HG03025 (cell line): Measurements from ENCODE around the gene CCL5.

Experiments used
- ATAC-seq: cut with Tn5 transposase; IDR thresholded peaks from one replicate; pipeline ENCODE4 v1.9.1; 2021; ENCODE audit warnings: mild to moderate bottlenecking, moderate library complexity; ENCODE audit not compliant: unreplicated experiment, low FRiP score

The CCL5 gene

DNA sequence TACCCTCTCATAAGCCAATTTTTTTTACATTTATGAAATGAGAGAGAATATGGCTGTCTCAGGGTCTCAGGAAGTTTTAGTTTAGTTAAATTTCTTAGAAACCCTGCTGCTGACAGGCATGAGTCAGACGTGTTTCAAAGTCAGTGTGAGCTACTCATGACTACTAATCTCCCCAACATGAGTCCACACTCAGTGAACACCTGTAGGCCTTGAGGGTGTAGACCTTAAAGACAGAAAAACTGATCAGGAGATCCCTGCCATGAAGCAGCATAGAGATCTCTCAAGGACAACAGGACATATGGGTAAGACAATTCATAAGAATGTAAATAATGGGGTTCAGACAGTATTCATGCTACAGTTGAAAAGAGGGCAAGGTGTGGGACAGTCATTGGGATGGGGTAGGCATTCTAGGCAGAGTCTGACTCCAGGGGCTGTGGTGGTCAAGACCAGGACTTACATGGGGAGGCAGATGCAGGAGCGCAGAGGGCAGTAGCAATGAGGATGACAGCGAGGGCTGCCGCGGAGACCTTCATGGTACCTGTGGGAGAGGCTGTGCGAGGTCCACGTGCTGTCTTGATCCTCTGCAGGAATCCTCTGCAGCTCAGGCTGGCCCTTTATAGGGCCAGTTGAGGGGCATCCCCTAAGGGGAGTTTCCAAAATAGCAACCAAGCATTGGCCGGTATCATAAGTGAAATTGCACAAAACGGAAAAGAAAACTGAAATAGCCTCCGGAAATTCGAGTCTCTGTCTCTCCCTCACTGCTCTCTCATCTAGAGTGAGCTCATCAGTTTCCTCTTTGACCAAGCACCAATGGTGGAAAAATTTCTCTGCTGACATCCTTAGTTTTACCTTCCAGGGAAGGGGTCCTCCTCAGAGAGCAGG, at the start of gene CCL5:
Gene CCL5, minus strand, starts transcription at position 588 of the 882 bp plus-strand sequence.
- peak; percentile 82 for ATAC-seq

DNA sequence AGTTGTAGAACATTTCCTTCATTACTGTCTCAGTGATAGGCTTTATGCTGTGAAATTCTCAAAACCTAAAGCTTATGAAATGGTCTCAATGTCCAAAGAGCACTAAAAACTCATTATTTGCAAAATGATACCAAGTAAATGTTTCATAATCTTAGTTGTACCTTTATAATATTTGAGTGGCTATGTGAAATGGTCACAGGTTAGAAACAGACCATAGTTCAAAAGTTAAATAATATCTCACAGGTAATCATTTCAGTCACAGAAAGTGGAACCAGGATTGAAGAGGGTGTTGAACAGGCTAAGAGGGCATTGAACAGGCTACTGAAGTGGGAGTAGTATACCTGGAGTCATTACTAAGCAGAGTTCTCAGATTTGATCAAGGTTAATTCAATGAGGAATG, 47.6 kb upstream of the CCL5 start:
- ATAC-seq: no peak

DNA sequence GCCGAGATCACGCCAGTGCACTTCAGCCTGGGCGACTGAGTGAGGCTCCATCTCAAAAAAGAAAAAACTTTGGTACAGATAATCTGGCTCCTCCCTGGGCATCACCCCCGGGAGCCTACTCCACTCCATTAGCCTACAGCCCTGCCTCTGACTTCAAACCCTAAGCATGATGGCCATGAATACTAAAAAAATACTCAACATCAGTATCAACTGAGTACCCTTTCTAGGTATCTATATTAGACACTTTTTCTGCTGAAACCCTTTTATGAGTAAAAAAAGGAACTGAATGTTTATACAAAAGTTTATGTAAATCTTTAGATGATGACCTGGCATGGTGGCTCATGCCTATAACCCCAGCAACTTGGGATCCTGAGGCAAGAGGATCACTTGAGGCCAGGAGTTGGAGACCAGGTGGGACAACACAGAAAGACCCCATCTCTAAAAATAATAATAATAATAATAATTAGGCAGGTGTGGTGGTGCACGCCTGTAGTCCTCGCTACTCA, 43.5 kb upstream of the CCL5 start:
- ATAC-seq: no peak

DNA sequence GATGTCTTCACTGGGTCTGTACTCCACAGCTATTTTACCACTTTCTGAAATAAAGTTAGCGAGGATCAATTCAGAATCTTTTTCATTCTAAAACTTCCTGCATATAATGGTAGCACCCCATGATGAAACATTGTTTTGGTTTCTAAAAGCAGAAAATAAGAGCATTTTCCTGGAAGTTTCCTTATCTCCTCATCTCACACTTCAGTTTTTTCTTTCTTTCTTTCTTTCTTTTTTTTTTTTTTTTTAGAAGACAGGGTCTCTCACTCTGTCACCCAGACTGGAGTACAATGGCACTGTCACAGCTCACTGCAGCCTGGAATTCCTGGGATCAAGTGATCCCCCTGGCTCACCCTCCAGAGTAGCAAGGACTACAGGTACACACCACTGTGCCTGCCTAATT, 40.1 kb upstream of the CCL5 start:
- no peak for ATAC-seq

DNA sequence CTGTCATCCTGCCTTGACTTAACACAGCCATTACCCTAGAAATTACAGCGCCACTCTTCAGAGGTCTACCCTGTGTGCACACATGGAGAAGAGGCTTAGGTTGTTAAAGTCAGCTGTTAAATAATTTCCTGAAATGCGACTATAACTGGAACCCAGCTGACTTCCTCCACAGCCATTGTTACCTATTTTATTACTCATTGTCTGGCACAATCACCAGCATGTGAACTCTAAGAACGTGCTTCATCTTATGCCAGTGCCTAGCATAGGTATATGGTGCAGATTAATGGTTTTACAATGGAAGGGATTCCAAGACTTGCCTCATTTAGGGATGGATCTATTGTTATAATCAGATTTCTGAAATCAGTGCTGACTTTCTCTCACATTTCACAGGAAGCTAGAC, 38.5 kb upstream of the CCL5 start:
- ATAC-seq: no peak

DNA sequence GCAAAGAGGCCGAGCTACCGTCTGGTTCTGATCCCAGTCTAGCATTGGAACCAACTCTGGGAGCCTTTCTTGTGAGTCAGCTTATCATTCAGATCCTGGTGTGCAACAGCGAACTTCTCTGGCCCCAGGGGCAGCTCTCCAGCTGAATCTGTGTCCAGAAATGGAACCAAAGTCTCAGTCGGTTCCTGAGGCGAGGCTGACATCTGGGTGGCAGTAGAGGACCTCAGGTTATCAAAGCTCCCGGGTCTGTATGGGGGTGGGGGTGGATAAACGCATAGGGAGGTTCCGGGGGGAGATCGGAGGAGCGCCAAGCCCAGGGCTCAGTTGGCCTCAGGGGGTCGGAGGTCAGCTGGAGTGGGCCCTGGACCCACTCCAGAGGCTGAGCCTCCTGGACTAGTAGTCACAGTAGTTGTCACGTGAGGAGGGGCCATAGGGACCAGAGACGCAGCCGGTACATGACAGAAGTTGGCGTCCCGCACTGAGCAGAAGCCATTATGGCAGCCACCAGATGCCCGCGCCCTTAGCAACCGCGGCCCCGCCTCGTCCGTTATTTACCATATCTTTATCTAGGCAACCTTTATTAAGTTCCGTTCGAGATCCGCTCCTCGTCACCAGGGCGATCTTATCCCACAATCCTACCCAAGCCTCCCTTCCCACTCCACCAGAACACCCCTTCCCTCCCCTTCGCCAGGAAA, 37.5 kb upstream of the CCL5 start:
- no peak for ATAC-seq

DNA sequence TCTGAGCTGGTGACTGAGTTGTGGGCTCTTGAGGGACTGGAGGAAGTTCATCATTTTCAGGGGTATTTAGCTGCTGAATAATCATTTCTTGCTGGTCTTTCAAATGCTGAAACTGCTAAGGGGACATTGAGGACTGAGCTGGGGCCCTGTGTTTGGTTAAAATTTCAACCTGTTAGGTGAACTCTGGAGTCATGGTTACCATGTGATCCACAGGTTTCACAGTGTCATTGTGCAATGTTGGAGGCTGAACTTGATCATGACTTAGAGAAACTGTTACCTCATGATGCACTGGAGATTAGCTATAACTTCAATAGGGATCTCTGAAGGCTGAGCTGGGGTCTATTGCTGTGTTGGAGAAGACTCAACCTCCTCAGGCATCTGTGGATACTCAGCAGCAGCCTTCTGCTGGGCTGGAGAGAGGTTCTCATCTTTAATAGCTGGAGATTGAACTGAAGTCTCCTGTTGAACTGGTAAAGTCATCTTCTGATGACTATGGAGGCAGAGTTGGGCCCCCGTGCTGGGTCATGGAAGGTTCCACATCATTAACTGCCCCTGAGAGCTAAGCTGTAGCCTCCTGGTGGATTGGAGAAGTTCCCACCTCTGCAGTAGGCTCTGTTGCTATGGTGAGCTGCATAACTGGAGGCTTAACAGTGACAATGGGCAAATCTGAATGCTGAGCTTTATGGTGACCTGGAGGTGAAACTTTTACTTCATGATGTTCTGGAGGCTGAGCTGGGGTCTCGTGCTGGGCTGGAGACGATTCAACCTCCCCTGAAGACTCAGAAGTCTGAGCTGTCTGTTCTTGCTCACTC, 35.2 kb upstream of the CCL5 start:
- ATAC-seq: no peak

DNA sequence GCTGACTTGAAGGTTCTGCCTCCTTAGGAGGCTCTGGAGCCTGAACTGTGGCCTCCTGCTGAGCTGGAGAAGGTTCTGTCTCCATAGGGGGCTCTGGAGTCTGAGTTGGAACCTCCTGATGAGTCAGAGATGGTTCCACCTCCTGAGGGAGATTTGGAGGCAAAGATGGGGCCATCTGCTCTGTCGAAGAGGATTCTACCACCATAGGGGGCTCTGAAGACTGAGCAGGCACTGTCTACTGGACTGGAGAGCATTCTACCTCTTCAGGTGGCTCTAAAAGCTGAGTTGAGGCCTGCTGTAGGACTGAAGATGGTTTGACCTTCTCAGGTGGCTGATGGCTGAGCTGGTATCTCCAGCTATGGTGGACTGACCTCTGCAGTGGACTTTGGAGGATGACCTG, 34.2 kb upstream of the CCL5 start:
- no peak for ATAC-seq

DNA sequence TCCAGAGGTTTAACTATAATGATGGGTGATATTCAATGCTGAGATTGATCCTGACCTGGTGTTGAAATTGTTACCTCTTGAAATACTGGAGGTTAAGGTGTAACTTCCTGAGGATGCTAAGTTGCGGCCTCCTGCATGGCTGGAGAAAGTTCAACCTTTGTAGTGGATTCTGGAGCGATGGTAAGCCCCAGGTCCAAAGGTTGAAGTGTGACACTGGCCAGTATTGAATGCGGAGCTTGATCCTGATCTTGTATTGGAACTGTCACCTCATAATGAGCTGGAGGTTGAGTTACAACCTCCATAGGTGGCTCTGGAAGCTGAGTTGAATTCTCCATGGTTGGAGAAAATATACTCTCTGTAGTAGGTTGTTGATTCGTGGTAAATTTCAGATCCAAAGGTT, 33.4 kb upstream of the CCL5 start:
- no peak for ATAC-seq

DNA sequence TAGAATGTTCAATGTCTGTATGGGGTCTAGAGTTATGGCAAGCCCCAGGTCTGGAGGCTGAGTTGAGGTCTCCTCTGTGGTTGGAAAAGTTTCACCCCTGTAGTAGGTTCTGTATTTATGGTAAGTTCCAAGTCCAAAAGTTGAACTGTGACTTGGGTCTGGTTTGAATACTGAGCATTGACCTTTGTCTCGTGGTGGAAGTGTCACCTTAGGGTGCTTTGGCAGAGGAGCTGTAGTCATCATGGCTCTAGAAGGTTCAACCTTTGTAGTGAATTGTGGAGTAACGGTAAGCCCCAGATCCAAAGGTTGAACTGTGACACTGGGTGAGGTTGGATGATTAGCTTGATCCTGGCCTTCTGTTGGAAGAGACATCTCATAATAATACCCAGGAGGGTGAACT, 32.8 kb upstream of the CCL5 start:
- no peak for ATAC-seq

DNA sequence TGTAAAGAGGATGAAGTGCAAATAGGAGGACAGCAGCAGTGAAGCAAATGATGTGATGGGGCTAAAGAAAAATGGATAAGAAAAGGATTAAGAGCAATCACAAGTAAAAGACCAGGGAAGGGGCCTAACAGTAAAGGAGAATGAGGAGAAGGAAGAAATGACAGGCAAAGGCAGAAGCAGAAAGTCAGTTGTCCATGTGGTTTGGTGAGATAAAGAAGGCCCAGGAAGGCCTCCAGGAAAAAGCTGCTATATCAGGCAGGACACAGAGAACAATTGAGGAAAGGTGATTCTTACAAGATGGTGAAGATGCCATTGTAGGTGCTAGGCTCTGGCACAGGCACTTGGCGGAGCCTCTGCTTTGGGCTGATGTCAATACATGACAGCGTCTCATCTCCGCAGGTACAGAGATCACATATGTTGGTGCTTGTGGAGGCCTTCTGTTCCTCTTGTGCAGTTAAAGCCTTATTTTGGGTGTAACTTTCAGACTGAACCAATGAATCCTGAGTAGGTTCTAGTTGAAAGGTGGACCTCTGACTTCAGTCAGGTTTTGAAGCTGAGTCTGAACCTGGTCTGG, 32.3 kb upstream of the CCL5 start:
- no peak for ATAC-seq

DNA sequence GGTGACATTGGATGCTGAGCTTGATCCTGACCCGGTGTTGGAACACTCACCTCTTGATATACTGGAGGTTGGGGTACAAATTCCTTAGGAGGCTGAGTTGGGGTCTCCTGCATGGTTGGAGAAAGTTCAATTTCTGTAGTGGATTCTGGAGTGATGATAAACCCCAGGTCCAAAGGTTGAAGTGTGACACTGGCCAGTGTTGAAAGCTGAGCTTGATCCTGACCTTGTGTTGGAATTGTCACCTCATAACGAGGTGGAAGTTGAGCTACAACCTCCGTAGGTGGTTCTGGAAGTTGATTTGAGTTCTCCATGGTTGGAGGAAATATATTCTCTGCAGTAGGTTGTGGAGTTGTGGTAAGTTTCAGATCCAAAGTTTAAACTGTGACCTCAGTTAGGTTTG, 29.2 kb upstream of the CCL5 start:
- ATAC-seq: no peak

DNA sequence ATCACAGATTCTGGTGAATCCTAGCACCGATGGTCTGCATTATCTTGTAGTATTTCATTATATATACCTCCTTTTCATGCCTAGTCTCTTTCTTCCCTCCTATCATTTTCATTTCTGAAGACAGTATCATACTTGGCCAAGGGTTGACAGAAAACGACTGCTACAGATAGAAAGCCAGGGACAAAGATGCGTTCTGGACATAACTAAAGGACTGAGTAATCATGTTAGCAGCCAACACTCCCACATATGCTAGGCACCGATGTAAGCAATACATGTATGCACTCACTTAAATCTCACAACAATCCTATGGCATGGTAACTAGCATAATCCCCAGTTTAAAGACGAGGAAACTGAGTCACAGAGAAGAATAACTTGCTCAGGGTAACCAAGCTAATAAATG, 27.5 kb upstream of the CCL5 start:
- no peak for ATAC-seq

DNA sequence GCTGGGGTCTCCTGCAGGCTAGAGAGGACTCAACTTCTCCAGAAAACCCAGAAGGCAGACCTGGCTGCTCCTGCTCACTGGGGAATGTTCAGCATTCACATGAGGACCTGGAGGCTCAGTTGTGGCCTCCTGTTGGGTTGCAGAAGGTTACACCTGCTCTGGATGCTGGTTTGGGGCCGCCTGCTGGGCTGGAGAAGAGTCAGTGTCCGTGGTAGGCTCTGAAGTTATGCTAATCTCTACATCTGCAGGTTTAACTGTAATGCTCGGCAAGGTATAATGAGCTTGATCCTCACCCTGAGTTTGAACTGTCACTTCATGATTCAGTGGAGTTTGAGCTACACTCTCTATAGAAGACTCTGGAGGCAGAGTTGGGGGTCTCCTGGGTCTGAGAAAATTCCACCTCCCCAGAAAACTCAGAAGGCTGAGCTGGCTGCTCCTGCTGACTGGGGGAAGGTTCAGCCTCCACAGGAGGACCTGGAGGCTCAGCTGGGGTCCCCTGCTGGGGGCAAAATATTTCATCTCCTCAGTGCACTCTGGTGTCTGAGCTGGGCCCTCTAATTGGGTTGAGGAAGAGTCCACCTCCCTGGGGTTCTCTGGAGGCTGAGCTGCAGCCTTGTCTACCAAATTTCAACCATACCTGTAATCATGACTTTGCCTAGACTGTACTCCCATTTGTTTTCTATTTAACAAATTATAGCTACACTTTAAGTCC, 26.9 kb upstream of the CCL5 start:
- no peak for ATAC-seq

DNA sequence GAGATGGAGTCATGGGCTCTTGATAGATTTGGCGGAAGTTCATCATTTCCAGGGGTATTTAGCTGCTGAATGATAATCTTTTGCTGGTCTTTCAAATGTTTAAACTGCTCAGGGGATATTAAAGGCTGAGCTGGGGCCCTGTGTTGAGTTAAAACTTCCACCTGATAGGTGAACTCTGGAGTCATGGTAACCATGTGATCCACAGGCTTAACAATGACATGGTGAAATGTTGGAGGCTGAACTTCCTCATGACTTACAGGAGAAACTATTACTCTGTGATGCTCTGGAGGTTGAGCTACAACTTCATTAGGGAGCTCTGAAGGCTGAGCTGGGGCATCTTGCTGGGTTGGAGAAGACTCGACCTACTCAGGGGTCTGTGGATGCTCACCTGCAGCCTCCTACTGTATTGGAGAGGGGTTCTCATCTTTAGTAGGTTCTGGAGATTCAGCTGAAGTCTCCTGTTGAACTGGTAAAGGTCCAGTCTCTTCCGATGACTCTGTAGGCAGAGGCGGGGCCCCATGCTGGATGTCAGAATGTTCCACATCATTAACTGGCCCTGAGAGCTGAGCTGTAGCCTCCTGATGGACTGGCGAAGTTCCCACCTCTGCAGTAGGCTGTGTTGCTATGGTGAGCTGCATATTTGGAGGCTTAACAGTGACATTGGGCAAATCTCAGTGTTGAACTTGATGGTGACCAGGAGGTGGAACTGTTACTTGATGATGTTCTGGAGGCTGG, 26.2 kb upstream of the CCL5 start:
- no peak for ATAC-seq

DNA sequence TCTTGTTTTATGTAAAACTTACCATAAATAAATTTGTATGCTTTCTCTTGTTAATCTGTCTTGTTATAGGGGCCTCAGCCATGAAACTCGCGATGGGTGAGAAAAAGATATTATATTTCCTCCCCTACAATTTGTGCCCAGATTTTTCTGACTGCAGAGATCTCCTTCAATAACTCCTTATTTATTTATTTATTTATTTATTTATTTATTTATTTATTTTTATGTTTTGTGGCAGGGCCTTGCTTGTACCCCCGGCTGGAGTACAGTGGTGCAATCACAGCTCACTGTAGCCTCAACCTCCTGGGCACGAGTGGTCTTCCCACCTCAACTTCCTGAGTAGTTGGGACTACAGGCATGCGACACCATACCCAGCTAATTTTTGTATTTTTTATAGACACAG, 23.3 kb upstream of the CCL5 start:
- no peak for ATAC-seq

DNA sequence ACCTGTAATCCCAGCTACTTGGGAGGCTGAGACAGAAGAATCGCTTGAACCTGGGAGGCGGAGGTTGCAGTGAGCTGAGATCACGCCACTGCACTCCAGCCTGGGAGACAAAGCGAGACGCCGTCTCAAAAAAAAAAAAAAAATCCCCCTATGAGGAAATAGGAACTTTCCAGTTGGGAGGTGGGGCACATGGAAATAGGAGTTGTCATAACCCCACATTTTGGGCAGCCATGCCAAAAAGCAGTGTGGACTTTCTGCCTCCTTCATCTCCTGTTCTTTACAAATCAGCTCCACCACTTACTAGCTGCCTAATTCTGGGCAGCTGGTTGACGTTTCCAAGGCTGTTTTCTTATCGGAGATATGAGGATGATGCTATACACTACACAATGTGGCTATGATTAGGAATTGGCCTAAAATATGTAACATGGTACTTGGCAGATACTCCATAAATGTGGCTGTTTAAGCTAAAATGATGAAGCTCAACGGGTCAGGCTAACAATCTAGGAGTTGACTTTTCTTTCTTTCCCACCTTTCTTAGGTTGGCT, 21.5 kb upstream of the CCL5 start:
- ATAC-seq: no peak

DNA sequence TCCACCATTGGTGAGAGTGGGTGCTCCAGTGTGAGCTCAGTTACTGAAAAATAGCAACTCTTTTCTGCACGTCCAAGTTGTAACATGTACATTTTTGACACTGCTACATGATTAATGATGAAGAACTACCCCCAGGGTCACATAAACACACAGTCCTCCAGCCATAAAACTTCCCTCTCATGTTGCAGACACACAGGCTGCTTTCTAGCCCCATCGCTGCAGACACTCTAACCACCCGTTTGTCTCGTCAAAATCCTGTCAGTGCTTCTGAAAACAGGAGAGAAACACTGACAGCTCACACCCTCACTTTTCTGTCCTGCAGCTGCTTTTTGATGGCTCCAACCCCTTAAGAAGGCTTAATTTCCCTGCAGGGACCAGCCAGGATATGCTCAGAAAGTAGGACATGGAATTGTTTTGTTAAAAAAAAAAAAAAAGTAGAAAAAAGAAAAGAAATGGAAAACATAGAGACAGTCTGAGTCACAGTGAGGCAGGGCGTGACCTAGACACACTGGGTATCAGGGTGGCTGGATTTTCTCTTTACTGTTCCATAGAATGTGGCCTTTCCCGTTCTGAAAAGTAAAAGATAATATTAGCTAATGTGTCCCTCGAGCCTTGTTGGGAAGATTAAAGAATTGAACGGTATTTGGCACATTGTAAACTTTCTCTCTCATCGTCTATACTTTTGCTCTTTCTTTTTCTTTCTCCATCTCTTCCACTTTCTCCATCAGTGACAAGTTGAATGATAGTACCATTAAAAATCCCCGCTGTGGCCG, 20.7 kb upstream of the CCL5 start:
- ATAC-seq: no peak
